ENCODE measurements around the gene FLT4. TPM values are rescaled to one million over a fixed set of nuclear protein-coding genes. Genes with fewer than 3 reads are reported as not detected.

FLT4 gene
- total RNA-seq, 1 donor from 2014 or later, result 0.51 TPM

- Mint-ChIP-seq H3K36me3 (ENCODE audit: unreplicated experiment) (no peaks in the 10 kb centered on the region), H3K27ac (ENCODE audit: unreplicated experiment) (no peak overlapping the region), H3K4me3 (ENCODE audit: unreplicated experiment) (no peak overlapping the region), H3K9me3 (ENCODE audit: unreplicated experiment) (no peaks in the 10 kb centered on the region), H3K4me1 (ENCODE audit: unreplicated experiment) (no peaks in the 10 kb centered on the region), H3K27me3 (ENCODE audit: unreplicated experiment) (peaks cover 14% of the 10 kb centered on the region)
- no peak for DNase-seq (ENCODE audit: extremely low spot score, unreplicated experiment)
- TF ChIP-seq, protein P1, sequence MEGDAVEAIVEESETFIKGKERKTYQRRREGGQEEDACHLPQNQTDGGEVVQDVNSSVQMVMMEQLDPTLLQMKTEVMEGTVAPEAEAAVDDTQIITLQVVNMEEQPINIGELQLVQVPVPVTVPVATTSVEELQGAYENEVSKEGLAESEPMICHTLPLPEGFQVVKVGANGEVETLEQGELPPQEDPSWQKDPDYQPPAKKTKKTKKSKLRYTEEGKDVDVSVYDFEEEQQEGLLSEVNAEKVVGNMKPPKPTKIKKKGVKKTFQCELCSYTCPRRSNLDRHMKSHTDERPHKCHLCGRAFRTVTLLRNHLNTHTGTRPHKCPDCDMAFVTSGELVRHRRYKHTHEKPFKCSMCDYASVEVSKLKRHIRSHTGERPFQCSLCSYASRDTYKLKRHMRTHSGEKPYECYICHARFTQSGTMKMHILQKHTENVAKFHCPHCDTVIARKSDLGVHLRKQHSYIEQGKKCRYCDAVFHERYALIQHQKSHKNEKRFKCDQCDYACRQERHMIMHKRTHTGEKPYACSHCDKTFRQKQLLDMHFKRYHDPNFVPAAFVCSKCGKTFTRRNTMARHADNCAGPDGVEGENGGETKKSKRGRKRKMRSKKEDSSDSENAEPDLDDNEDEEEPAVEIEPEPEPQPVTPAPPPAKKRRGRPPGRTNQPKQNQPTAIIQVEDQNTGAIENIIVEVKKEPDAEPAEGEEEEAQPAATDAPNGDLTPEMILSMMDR (IDR thresholded peaks at IDR 0.05), result no peak
Measured at GRCh38 chr5:180640861-180641565, 8.4 kb downstream of the FLT4 start.

DNA sequence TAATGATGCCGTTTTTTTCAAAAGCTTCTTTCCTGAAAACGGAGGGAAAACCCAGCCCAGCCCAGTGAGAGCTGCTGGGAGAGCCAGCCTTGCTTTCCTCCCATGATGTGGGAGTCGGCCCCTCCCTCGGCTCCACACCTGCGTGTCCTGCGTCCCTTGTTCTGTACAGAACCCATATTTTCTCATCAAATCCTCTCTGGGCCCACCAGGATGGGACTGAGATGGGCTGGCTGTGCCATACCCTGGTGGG is 8.9 kb downstream of the FLT4 start:
- peaks cover 12% of the 10 kb centered on the region for H3K27me3 Mint-ChIP-seq (ENCODE audit: unreplicated experiment)
- no peak overlapping the region for H3K27ac Mint-ChIP-seq (ENCODE audit: unreplicated experiment)

GRCh38 chr5:180639741-180640610 is 9.4 kb downstream of the FLT4 start:
- no peak for DNase-seq (ENCODE audit: extremely low spot score, unreplicated experiment)
- Mint-ChIP-seq H3K27ac (ENCODE audit: unreplicated experiment) (no peak overlapping the region), H3K9me3 (ENCODE audit: unreplicated experiment) (no peaks in the 10 kb centered on the region), H3K4me3 (ENCODE audit: unreplicated experiment) (no peak overlapping the region), H3K36me3 (ENCODE audit: unreplicated experiment) (no peaks in the 10 kb centered on the region), H3K27me3 (ENCODE audit: unreplicated experiment) (peaks cover 11% of the 10 kb centered on the region), H3K4me1 (ENCODE audit: unreplicated experiment) (no peaks in the 10 kb centered on the region)
- TF ChIP-seq, protein P1 (IDR thresholded peaks at IDR 0.05), result no peak

More for the DNA sequence above, 8.9 kb downstream of the FLT4 start:
- H3K36me3 Mint-ChIP-seq (ENCODE audit: unreplicated experiment), result no peaks in the 10 kb centered on the region
- TF ChIP-seq, protein P1 (IDR thresholded peaks at IDR 0.05), result no peak
- H3K4me1 Mint-ChIP-seq (ENCODE audit: unreplicated experiment), result no peaks in the 10 kb centered on the region
- DNase-seq (ENCODE audit: extremely low spot score, unreplicated experiment), result no peak
- H3K4me3 Mint-ChIP-seq (ENCODE audit: unreplicated experiment), result no peak overlapping the region
- H3K9me3 Mint-ChIP-seq (ENCODE audit: unreplicated experiment), result no peaks in the 10 kb centered on the region

DNA sequence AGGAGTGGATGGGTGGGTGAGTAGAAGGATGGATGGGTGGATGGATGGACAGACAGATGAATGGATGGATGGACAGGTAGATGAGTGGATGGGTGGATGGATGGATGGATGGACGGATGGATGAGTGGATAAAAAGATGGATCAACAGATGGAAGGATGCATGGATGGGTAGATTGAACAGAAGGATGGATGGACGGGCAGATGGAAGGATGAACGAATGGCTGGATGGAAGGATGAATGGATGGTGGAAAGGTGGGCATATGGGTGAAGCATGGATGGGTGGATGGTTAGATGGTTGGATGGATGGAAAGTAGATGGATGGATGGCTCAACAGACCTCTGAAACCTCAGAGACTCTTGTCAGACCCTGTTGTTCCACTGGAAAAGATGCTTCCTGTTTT is 10.1 kb downstream of the FLT4 start:
- no peak overlapping the region for H3K4me3 Mint-ChIP-seq (ENCODE audit: unreplicated experiment)

More for the DNA sequence above, 10.1 kb downstream of the FLT4 start:
- Mint-ChIP-seq H3K9me3 (ENCODE audit: unreplicated experiment) (no peaks in the 10 kb centered on the region), H3K36me3 (ENCODE audit: unreplicated experiment) (no peaks in the 10 kb centered on the region), H3K4me1 (ENCODE audit: unreplicated experiment) (no peaks in the 10 kb centered on the region), H3K27ac (ENCODE audit: unreplicated experiment) (no peak overlapping the region), H3K27me3 (ENCODE audit: unreplicated experiment) (peaks cover 5% of the 10 kb centered on the region)
- DNase-seq (ENCODE audit: extremely low spot score, unreplicated experiment), result no peak
- TF ChIP-seq, protein P1 (IDR thresholded peaks at IDR 0.05), result no peak

Measured in osteocyte (in vitro differentiated cells).